HG03064 (cell line): ENCODE data around the gene POMGNT2.

ENCODE experiments used
- ATAC-seq: cut with Tn5 transposase; IDR thresholded peaks from one replicate; pipeline ENCODE4 v1.9.1; 2021; ENCODE audit warnings: low read depth; ENCODE audit not compliant: unreplicated experiment

Gene POMGNT2

DNA sequence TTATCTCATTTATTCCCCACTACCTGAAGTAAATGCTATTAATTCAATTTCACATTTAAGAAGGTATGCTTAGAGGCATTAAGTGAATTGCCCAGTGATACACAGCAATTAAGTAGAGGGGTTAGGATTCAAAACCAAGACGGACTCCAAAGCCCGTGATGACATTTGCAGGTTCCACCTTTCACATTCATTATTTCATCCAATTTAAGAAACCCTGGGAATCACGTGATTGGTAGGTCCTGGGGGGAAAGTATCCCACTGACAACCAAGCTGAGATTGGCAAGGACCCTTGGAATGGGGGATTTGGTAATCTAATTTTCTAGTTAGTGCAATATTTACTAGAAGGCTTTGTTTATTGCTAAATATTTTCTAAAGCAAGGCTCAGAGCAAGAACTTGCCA is 1.8 kb downstream of the POMGNT2 start:
- no peak for ATAC-seq

GRCh38 chr3:43102773-43103480 is 3.0 kb downstream of the POMGNT2 start:
- no peak for ATAC-seq

GRCh38 chr3:43098761-43099160 is 7.1 kb downstream of the POMGNT2 start:
- no peak for ATAC-seq

- no peak for ATAC-seq
Observed at GRCh38 chr3:43097400-43098080, 8.3 kb downstream of the POMGNT2 start.

GRCh38 chr3:43096761-43097160 is 9.1 kb downstream of the POMGNT2 start:
- ATAC-seq, result no peak

GRCh38 chr3:43095370-43095769 is 10.5 kb downstream of the POMGNT2 start:
- ATAC-seq, result no peak

GRCh38 chr3:43094851-43095250 is 11.0 kb downstream of the POMGNT2 start:
- ATAC-seq, result no peak

GRCh38 chr3:43094381-43094780 is 11.5 kb downstream of the POMGNT2 start:
- no peak for ATAC-seq

DNA sequence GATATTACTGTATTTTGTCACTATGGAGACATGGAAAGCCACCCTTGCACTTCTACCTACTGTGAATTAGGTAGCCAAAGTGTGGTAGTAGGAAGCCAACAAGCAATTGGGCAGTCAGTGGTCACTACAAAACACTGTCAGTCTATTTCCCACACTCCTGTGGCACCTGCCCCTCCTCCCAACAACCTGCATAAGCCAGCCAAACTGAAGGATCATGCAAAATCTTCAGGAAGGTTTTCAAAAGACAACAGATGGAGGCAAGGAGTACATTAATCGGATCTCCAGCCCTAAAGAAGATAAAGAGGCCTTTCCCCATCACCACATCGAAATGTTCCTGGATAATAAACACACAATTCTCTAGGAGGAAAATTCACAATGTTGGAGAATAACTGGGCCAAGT is 11.9 kb downstream of the POMGNT2 start:
- no peak for ATAC-seq

DNA sequence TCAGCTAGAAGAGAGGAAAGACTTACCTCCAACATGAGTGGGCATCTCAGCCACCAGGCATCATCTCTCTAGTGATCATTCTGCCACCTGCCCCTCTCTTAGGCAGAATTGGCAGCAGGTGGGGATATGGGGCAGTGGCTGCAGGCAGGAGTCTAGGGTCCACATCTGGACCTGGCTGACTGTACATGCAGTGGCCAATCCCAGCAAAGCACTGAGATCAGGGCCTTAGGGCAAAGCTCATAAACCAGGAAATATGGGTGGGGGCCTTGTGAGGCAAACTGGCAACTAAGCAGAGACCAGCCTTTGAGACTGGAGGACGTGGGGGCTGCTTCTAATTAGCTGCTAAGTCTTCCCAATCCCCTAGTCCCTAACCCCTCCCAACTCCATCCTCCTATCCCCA is 12.9 kb downstream of the POMGNT2 start:
- ATAC-seq, result no peak

DNA sequence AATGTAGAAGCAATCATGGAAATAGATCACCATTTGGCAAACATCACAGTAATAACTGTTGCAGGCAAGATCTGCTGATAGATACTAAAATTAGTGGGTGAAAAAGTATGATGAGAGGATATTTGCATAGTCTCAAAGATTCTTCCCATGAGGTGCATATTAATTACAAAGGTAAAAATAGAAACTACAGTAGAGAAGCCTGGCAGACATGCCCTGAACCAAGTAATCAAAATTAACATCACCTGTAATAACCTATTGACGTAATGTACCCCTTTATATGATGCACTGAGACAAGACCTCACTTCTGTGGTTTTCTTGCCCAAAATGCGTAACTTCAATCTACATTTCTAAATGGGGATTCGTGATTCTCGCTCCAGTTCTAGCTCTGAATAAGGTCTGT is 14.4 kb downstream of the POMGNT2 start:
- ATAC-seq, result no peak

GRCh38 chr3:43090238-43090637 is 15.6 kb downstream of the POMGNT2 start:
- ATAC-seq, result no peak

- ATAC-seq, result no peak
Observed at GRCh38 chr3:43089081-43089480, 16.8 kb downstream of the POMGNT2 start.

- ATAC-seq, result no peak
Observed at GRCh38 chr3:43087249-43087776, 18.6 kb downstream of the POMGNT2 start.

DNA sequence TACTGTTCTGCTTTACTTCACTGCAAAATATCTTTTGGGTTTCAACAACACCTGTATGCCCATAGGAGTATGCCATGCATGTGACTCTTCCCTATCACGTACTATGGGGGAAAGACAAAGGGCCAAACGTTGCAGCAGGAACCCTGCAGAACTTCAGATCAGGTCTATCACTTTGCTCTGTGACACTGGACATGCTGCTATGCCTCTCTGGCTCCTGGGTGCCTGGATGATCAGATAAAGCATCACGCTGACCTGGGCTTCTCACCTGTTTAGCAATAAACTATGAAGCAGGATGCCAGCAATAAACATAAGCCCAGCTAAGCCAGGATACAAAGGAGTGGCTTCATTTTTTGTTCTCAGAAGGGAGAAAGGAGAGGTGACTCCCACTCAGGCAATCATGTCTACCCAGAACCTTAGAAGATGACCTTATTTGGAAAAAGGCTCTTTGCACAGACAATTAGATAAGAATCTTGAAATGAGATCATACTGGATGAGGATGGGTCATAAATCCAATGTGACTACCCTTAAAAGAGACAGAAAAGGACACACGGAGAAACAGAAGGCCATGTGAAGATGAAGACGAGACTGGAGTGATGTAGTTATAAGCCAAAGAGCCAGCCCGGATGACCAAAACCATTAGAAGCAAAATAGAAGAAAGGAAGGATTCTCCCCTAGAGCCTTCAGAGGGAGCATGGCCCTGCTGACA is 19.3 kb downstream of the POMGNT2 start:
- ATAC-seq, result no peak

DNA sequence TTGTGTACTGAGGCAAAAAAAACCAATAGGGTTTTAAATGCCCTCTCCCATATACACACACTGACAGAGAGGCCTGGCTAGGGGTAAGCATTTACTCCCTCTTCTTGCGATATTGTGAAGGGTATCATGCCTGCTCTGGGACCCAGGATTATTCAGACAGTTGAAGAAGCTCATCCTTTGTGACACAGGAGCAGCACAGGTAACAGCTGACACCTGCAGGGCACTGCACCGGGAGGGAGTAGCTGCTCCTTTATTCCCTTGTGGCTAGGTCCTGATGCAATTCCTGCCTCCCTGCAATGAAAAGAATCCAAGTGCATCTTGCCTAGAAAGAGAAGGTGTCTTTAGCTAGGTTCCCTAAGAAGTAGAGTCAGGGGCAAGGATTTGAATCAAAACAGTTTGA is 23.4 kb downstream of the POMGNT2 start:
- ATAC-seq, result no peak

- ATAC-seq, result no peak
Observed at GRCh38 chr3:43081796-43082195, 24.1 kb downstream of the POMGNT2 start.

- no peak for ATAC-seq
Observed at GRCh38 chr3:43080726-43081568, 24.9 kb downstream of the POMGNT2 start.

DNA sequence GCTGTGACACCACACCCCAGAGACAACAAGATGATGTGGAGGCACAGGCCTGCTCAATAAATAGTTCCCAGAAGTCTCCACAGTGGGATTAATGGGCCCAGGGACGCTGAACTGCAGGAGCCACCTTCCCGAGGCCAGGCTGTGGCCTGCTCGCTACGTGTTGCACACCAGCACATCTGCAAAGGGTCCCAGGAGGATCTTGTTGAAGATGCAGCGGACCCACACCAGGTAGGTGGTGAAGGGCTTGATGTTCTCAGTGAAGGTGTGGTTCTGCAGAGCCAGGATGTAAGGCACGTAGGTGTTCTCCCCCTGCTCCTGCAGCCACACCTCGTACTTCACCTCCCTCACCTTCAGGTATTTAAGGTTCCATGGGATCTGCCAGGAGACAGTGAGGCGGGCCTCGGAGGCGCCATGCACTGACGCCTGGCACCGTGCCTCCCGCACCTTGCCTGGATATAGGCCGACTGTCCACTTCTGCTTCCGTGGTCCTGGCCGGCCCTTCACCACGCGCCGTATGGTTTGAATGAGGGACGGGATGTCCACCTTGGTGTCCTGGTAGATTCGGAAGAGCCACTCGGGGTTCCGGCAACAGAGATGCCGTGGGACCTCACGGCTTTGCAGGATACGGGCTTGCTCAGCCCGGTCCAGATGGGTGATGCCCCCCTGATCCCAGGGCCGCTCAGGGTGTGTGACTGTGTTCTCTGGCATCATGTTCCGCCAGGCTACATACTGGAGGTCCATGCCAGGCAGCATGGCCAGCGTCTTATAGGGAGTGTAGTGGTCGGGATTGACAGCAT is 26.1 kb downstream of the POMGNT2 start:
- ATAC-seq, result no peak

GRCh38 chr3:43077707-43078106 is 28.2 kb downstream of the POMGNT2 start:
- no peak for ATAC-seq
